Activated naive CD8-positive, alpha-beta T cell treated with anti-CD3 and anti-CD28 coated beads for 36 hours (primary cell): Measurements from ENCODE around the gene PLEKHA3. TPM values are rescaled to one million over a fixed set of nuclear protein-coding genes. Genes with fewer than 3 reads are reported as not detected.

Source experiments
- DNase-seq: peaks from one replicate; pipeline ENCODE4 v3.0.0; 2021
- H3K27ac Mint-ChIP-seq: one replicate; pipeline ENCODE4 v1.8.0; 2022; ENCODE audit warnings: mild to moderate bottlenecking, moderate library complexity, mixed read lengths
- H3K27me3 Mint-ChIP-seq: one replicate; pipeline ENCODE4 v1.8.0; 2022; ENCODE audit warnings: mild to moderate bottlenecking, mixed read lengths
- H3K36me3 Mint-ChIP-seq: one replicate; pipeline ENCODE4 v1.8.0; 2021; ENCODE audit warnings: mild to moderate bottlenecking, mixed read lengths
- H3K4me1 Mint-ChIP-seq: one replicate; pipeline ENCODE4 v1.8.0; 2021; ENCODE audit warnings: mixed read lengths
- H3K4me3 Mint-ChIP-seq: one replicate; pipeline ENCODE4 v1.8.0; 2022; ENCODE audit warnings: mild to moderate bottlenecking, moderate library complexity, mixed read lengths
- H3K9me3 Mint-ChIP-seq: one replicate; pipeline ENCODE4 v1.8.0; 2022; ENCODE audit warnings: mixed read lengths
- total RNA-seq, 2 experiments: library from RNA; stranded (reverse); gene quantifications; one replicate each; pipeline ENCODE4 v1.2.3, GENCODE V29; 2021

PLEKHA3 gene
- total RNA-seq, 2 experiments from 2014 or later = 24.9 to 28.1 TPM

GRCh38 chr2:178526256-178526655, 46.0 kb downstream of the PLEKHA3 start:
- Mint-ChIP-seq H3K27me3 (no peaks in the 10 kb centered on the region), H3K4me1 (peaks cover 51% of the 10 kb centered on the region), H3K9me3 (peaks cover 4% of the 10 kb centered on the region), H3K36me3 (peaks cover 29% of the 10 kb centered on the region), H3K27ac (no peak overlapping the region), H3K4me3 (no peak overlapping the region)
- no peak for DNase-seq

DNA sequence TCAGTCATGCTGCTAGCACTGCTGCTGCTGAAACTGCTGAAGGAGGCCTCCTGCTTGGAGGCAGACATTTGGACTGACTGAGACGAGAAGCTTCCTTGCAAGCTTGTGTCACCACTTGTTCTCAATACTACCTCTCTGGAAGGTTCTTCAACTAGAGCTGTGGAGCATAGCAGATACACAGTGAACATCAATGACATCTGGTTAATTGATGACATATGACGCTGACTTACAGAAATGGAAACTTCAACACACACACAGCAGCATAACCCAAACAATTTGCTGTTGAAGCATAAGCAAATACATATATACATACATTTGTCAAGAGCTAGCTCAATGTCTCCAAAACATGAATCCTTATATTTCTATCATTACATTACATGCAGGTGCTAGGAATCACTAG, 47.3 kb downstream of the PLEKHA3 start:
- H3K9me3 Mint-ChIP-seq = peaks cover 3% of the 10 kb centered on the region
- no peak overlapping the region for H3K4me3 Mint-ChIP-seq
- no peak for DNase-seq
- H3K36me3 Mint-ChIP-seq = peaks cover 38% of the 10 kb centered on the region
- peaks cover 49% of the 10 kb centered on the region for H3K4me1 Mint-ChIP-seq
- H3K27me3 Mint-ChIP-seq = no peaks in the 10 kb centered on the region
- no peak overlapping the region for H3K27ac Mint-ChIP-seq

GRCh38 chr2:178528647-178529046, 48.4 kb downstream of the PLEKHA3 start:
- Mint-ChIP-seq H3K4me3 (no peak overlapping the region), H3K9me3 (peaks cover 3% of the 10 kb centered on the region), H3K4me1 (peaks cover 49% of the 10 kb centered on the region), H3K27me3 (no peaks in the 10 kb centered on the region), H3K27ac (no peak overlapping the region), H3K36me3 (peaks cover 48% of the 10 kb centered on the region)
- DNase-seq = no peak

DNA sequence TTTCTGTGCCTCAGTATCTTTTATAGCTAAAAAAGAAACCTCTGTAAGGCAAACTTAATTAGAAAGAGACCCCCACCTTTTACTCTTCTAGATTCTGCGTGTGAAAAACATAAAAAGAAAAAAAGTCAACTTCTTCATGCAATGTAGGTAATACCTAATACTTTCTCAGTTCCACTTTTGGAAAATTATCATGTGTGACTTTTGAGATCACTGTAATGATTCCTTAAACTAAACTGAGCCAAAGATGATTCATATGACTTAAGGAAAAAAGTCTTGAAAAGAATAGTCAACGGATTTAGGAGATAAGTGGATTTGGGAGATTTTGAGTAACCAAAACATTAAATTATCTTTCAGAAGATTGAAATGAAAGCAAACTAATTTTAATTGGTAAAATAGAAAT, 48.9 kb downstream of the PLEKHA3 start:
- Mint-ChIP-seq H3K27me3 (no peaks in the 10 kb centered on the region), H3K4me1 (peaks cover 46% of the 10 kb centered on the region), H3K27ac (no peak overlapping the region), H3K9me3 (peaks cover 3% of the 10 kb centered on the region), H3K36me3 (peaks cover 54% of the 10 kb centered on the region), H3K4me3 (no peak overlapping the region)
- no peak for DNase-seq

DNA sequence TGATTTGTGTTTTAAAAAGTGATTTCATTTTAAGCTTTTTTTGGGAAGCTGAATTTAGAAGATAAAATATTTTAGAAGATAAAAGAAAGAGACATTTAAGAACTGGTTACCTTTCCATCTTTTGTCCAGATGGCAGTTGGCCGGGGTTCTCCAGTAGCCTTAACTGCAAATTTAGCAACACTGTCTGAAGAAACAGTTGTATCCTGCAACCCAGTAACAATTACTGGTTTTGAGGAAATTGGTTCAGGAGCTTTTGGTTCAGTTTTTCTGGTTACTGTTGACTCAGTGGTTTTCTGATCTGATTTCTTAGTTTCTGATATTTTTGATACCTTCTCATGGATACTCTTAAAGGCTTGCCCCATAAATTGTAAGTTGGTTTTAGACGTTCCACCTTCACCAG, 49.9 kb downstream of the PLEKHA3 start:
- Mint-ChIP-seq H3K9me3 (peaks cover 3% of the 10 kb centered on the region), H3K36me3 (peaks cover 60% of the 10 kb centered on the region), H3K4me3 (no peak overlapping the region), H3K4me1 (peaks cover 43% of the 10 kb centered on the region), H3K27me3 (no peaks in the 10 kb centered on the region), H3K27ac (peak overlapping the region; percentile 75)
- DNase-seq = no peak

DNA sequence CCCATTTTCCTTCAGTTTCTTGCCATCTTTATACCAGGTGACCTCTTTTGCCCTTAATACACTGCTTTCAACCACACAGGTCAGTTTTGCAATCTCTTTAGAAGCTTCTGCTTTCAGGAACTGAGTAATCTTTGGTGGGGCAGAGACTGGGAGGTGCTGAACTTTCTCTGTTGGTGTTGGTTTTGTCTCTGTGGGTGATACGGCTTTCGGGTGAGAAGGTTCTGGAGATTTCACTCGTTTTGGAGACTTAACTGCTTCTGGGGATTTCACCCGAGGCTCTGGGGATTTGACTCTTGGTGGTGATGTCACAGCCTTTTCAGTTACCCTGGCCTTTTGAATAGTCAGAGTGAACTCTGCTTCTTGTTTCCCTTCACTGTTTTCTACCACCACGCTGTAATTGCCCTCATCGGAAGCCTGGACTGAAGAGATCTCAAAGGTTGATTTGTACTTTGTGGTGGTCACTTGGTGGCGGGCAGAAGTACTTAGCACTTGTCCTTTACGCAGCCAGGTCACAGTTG, 50.4 kb downstream of the PLEKHA3 start:
- no peaks in the 10 kb centered on the region for H3K27me3 Mint-ChIP-seq
- peaks cover 59% of the 10 kb centered on the region for H3K36me3 Mint-ChIP-seq
- H3K27ac Mint-ChIP-seq = peak overlapping the region; percentile 75
- no peak overlapping the region for H3K4me3 Mint-ChIP-seq
- DNase-seq = peak; percentile 44
- H3K4me1 Mint-ChIP-seq = peaks cover 40% of the 10 kb centered on the region
- H3K9me3 Mint-ChIP-seq = peaks cover 3% of the 10 kb centered on the region

GRCh38 chr2:178531168-178531567, 50.9 kb downstream of the PLEKHA3 start:
- Mint-ChIP-seq H3K4me3 (no peak overlapping the region), H3K27ac (peak overlapping the region; percentile 75), H3K4me1 (peaks cover 38% of the 10 kb centered on the region), H3K9me3 (peaks cover 3% of the 10 kb centered on the region), H3K27me3 (no peaks in the 10 kb centered on the region), H3K36me3 (peaks cover 59% of the 10 kb centered on the region)
- no peak for DNase-seq

DNA sequence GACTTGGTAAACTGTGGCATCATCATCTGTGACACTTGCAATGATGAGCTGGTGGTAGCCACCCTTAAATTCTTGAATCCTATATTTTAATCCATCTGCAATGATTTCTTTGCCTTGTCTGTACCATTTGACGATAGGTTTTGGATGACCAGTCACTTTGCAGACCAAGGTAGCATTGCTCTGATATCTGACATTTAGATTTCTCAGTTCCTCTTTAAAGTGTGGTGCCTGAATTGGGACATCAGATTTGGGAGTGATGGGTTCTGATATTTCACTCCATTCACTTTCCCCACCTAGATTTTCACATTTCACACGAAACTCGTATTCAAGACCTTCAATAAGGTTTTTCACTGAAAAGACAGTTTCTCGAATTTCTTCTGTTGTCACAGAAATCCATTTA, 55.8 kb downstream of the PLEKHA3 start:
- peaks cover 59% of the 10 kb centered on the region for H3K36me3 Mint-ChIP-seq
- no peak for DNase-seq
- no peak overlapping the region for H3K4me3 Mint-ChIP-seq
- peaks cover 3% of the 10 kb centered on the region for H3K9me3 Mint-ChIP-seq
- H3K27ac Mint-ChIP-seq = no peak overlapping the region
- H3K27me3 Mint-ChIP-seq = no peaks in the 10 kb centered on the region
- H3K4me1 Mint-ChIP-seq = peaks cover 6% of the 10 kb centered on the region

DNA sequence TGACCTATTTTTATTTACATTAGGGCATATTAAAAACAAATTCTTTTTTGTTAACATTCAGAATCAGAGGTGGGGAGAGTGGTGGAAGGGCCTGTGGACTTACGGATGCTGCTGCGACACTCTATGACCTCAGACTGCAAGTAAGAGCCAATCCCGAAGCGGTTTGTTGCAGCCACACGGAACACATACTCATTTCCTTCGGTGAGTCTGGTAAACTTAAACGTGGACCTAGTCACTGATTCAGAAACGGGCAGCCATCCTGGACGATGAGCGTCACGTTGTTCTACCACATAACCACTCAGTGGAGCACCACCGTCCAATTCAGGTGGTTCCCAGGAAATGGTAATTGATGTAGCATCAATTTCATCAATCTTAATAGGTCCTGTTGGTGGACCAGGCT, 61.9 kb downstream of the PLEKHA3 start:
- H3K27ac Mint-ChIP-seq = no peak overlapping the region
- DNase-seq = no peak
- H3K27me3 Mint-ChIP-seq = no peaks in the 10 kb centered on the region
- H3K36me3 Mint-ChIP-seq = peaks cover 32% of the 10 kb centered on the region
- no peak overlapping the region for H3K4me3 Mint-ChIP-seq
- H3K4me1 Mint-ChIP-seq = no peaks in the 10 kb centered on the region
- H3K9me3 Mint-ChIP-seq = no peaks in the 10 kb centered on the region

- peaks cover 31% of the 10 kb centered on the region for H3K36me3 Mint-ChIP-seq
- no peaks in the 10 kb centered on the region for H3K27me3 Mint-ChIP-seq
- no peak overlapping the region for H3K27ac Mint-ChIP-seq
These were observed 62.3 kb downstream of the PLEKHA3 start for GRCh38 chr2:178542569-178542968.

GRCh38 chr2:178550352-178550751, 70.1 kb downstream of the PLEKHA3 start:
- Mint-ChIP-seq H3K27me3 (no peaks in the 10 kb centered on the region), H3K27ac (no peak overlapping the region), H3K9me3 (no peaks in the 10 kb centered on the region), H3K4me1 (no peaks in the 10 kb centered on the region), H3K36me3 (peaks cover 71% of the 10 kb centered on the region), H3K4me3 (no peak overlapping the region)
- DNase-seq = no peak

More at GRCh38 chr2:178542569-178542968, 62.3 kb downstream of the PLEKHA3 start:
- DNase-seq = no peak
- H3K9me3 Mint-ChIP-seq = no peaks in the 10 kb centered on the region
- H3K4me1 Mint-ChIP-seq = no peaks in the 10 kb centered on the region
- no peak overlapping the region for H3K4me3 Mint-ChIP-seq

DNA sequence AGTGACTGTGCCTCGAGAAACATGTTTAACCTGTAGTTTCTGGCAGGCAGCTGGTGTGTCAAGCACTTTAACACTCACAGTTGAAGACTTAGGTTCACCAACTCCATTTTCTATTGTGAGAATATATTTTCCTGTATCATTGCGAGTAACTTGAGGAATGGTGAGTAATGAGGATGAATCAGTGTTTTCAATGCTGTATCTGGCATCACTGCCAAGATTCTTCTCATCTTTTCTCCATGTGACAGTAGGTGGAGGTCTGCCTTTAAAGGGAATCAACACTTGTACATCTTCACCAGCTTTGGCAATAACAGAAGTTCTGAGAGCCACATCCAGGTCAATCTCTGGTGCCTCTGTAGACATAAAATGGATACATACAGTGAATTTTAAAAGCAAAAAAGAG, 72.8 kb downstream of the PLEKHA3 start:
- Mint-ChIP-seq H3K4me1 (peaks cover 4% of the 10 kb centered on the region), H3K4me3 (no peak overlapping the region), H3K27me3 (no peaks in the 10 kb centered on the region), H3K9me3 (peaks cover 3% of the 10 kb centered on the region), H3K36me3 (peaks cover 70% of the 10 kb centered on the region), H3K27ac (no peak overlapping the region)
- DNase-seq = no peak

Other genes with a start within 250 kb of the PLEKHA3 start
- gene PRKRA, start 29.3 kb upstream of the PLEKHA3 start, total RNA-seq = 10 to 100 TPM; 64.7 to 66.1 TPM
- gene PJVK, start 29.1 kb upstream of the PLEKHA3 start, total RNA-seq = 1 to 10 TPM; 2.8 to 3.4 TPM
- gene FKBP7, start 1.9 kb upstream of the PLEKHA3 start, total RNA-seq = 1 to 10 TPM; 3.8 to 4.7 TPM